Measurements from ENCODE around the gene PTPRR. TPM values are rescaled to one million over a fixed set of nuclear protein-coding genes. Genes with fewer than 3 reads are reported as not detected.

The PTPRR gene
- total RNA-seq, 4 donors from 2014 or later = not detected

GRCh38 chr12:70948976-70949336, 28.4 kb upstream of the PTPRR start:
- no peaks in the 10 kb centered on the region for H3K27me3 ChIP-seq
- TF ChIP-seq CTCF (IDR thresholded peaks at IDR 0.05) (no peak), POLR2A (IDR thresholded peaks at IDR 0.05) (no peak), EP300 (IDR thresholded peaks at IDR 0.05) (no peak), POLR2AphosphoS5 (IDR thresholded peaks at IDR 0.05) (no peak)
- H3K36me3 ChIP-seq = no peaks in the 10 kb centered on the region
- no peak overlapping the region for H3K27ac ChIP-seq
- H3K4me3 ChIP-seq = no peak overlapping the region
- H3K9me3 ChIP-seq = no peaks in the 10 kb centered on the region
- no peaks in the 10 kb centered on the region for H3K4me1 ChIP-seq
- DNase-seq (ENCODE audit: low spot score in 2 of 2) = no peak

- no peak for DNase-seq (ENCODE audit: low spot score in 2 of 2)
- no peaks in the 10 kb centered on the region for H3K9me3 ChIP-seq
- H3K36me3 ChIP-seq = no peaks in the 10 kb centered on the region
- H3K4me3 ChIP-seq = no peak overlapping the region
- no peak for TF ChIP-seq POLR2A (IDR thresholded peaks at IDR 0.05)
- TF ChIP-seq EP300 (IDR thresholded peaks at IDR 0.05) = no peak
- TF ChIP-seq POLR2AphosphoS5 (IDR thresholded peaks at IDR 0.05) = no peak
- 59% methylated on average over 6 of the region's 6 CpGs for WGBS
- peaks cover under 1% of the 10 kb centered on the region for H3K27me3 ChIP-seq
- H3K4me1 ChIP-seq = no peaks in the 10 kb centered on the region
- no peak overlapping the region for H3K27ac ChIP-seq
Measured at GRCh38 chr12:70948236-70948975, 27.9 kb upstream of the PTPRR start.

- no peak for TF ChIP-seq CTCF (IDR thresholded peaks at IDR 0.05)
- TF ChIP-seq POLR2A (IDR thresholded peaks at IDR 0.05) = no peak
- TF ChIP-seq EP300 (IDR thresholded peaks at IDR 0.05) = no peak
- no peak for TF ChIP-seq POLR2AphosphoS5 (IDR thresholded peaks at IDR 0.05)
- Histone ChIP-seq H3K27ac (no peak overlapping the region), H3K9me3 (no peaks in the 10 kb centered on the region), H3K36me3 (no peaks in the 10 kb centered on the region), H3K4me3 (no peak overlapping the region), H3K4me1 (no peaks in the 10 kb centered on the region), H3K27me3 (peaks cover 14% of the 10 kb centered on the region)
- WGBS = 37% methylated on average over 3 of the region's 3 CpGs
- no peak for DNase-seq (ENCODE audit: low spot score in 2 of 2)
Measured at GRCh38 chr12:70936203-70936813, 15.8 kb upstream of the PTPRR start.

- Histone ChIP-seq H3K9me3 (no peaks in the 10 kb centered on the region), H3K27ac (no peak overlapping the region), H3K4me1 (no peaks in the 10 kb centered on the region), H3K36me3 (no peaks in the 10 kb centered on the region), H3K4me3 (no peak overlapping the region), H3K27me3 (no peaks in the 10 kb centered on the region)
- no peak for DNase-seq (ENCODE audit: low spot score in 2 of 2)
- TF ChIP-seq POLR2AphosphoS5 (IDR thresholded peaks at IDR 0.05) = no peak
- no peak for TF ChIP-seq CTCF (IDR thresholded peaks at IDR 0.05)
- TF ChIP-seq EP300 (IDR thresholded peaks at IDR 0.05) = no peak
- TF ChIP-seq POLR2A (IDR thresholded peaks at IDR 0.05) = no peak
- WGBS = 65% methylated on average over 4 of the region's 4 CpGs
Measured at GRCh38 chr12:70933133-70933532, 12.6 kb upstream of the PTPRR start.

- Histone ChIP-seq H3K4me1 (no peaks in the 10 kb centered on the region), H3K36me3 (no peaks in the 10 kb centered on the region), H3K27ac (no peak overlapping the region), H3K27me3 (no peaks in the 10 kb centered on the region), H3K9me3 (no peaks in the 10 kb centered on the region), H3K4me3 (no peak overlapping the region)
- DNase-seq (ENCODE audit: low spot score in 2 of 2) = no peak
- TF ChIP-seq CTCF (IDR thresholded peaks at IDR 0.05) (no peak), EP300 (IDR thresholded peaks at IDR 0.05) (no peak), POLR2AphosphoS5 (IDR thresholded peaks at IDR 0.05) (no peak), POLR2A (IDR thresholded peaks at IDR 0.05) (no peak)
Measured at GRCh38 chr12:70929029-70929428, 8.5 kb upstream of the PTPRR start.

All from suprapubic skin (tissue), 4 donors.